Aorta (tissue), 5 donors: ENCODE data around the gene CRKL. TPM values are rescaled to one million over a fixed set of nuclear protein-coding genes. Genes with fewer than 3 reads are reported as not detected.
A peak's percentile ranks its signal among the peaks of the same experiment; 100 is the strongest.
"Not testable (repeated sequence)": the region's sequence is repeated elsewhere in the genome, so short reads cannot be mapped to it uniquely, and the experiment has no call there.

Source experiments
- ATAC-seq: fragments of 200-7000 bp; cut with Tn5 transposase; one replicate; pipeline ENCODE4 v1.9.1; 2022; ENCODE audit warnings: moderate library complexity; ENCODE audit not compliant: low FRiP score
- DNase-seq, 2 donors: peaks; one replicate each; pipeline ENCODE4 v3.0.0-alpha.2; 2020
- H3K27ac ChIP-seq, 2 donors: one replicate each; pipeline ENCODE4 v1.5.1; 2013; ENCODE audit warnings: low read length in 2 of 2, mild to moderate bottlenecking in 2 of 2, moderate library complexity in 2 of 2, control low read depth in 1 of 2, inconsistent platforms in 1 of 2, low read depth in 1 of 2
- H3K27me3 ChIP-seq, 2 donors: one replicate each; pipeline ENCODE4 v1.6.1; 2013; ENCODE audit warnings: control low read depth in 1 of 2, low read length in 1 of 2, mild to moderate bottlenecking in 1 of 2, moderate library complexity in 1 of 2; ENCODE audit not compliant: insufficient read depth in 2 of 2, control insufficient read depth in 1 of 2
- H3K36me3 ChIP-seq, 2 donors: one replicate each; pipeline ENCODE4 v1.6.1; 2013; ENCODE audit warnings: control low read depth in 1 of 2, low read length in 1 of 2, mild to moderate bottlenecking in 1 of 2; ENCODE audit not compliant: insufficient read depth in 2 of 2, control insufficient read depth in 1 of 2
- H3K4me1 ChIP-seq, 2 donors: one replicate each; pipeline ENCODE4 v1.6.1; 2013; ENCODE audit warnings: low read length in 2 of 2, control low read depth in 1 of 2, mild to moderate bottlenecking in 1 of 2, moderate library complexity in 1 of 2; ENCODE audit not compliant: insufficient read depth in 2 of 2, control insufficient read depth in 1 of 2
- H3K4me3 ChIP-seq, 2 donors: one replicate each; pipeline ENCODE4 v1.5.1; 2013; ENCODE audit warnings: low read length in 2 of 2, control low read depth in 1 of 2, mild to moderate bottlenecking in 1 of 2
- H3K9me3 ChIP-seq: one replicate; pipeline ENCODE4 v1.6.1; 2013; ENCODE audit warnings: mild to moderate bottlenecking, low read length; ENCODE audit not compliant: control insufficient read depth
- WGBS, 2 donors: extraction: QIAGEN DNeasy Blood & Tissue Kit; methylation state at CpG; one replicate each; pipeline ENCODE4 v1.1.7; 2013; 5-methylcytosine and 5-hydroxymethylcytosine counted together
- intact Hi-C, 2 donors: fragments of 100-400 bp; cut with DNase I; formaldehyde crosslinking; loops; one replicate each; pipeline versions ENCODE4 v1.14.2 to v1.15.0; 2022
- polyA plus RNA-seq, 2 donors: library from polyadenylated mRNA; stranded (reverse); fragments of 200-250 nt; gene quantifications; one replicate each; pipeline ENCODE4 v1.2.3, GENCODE V29; 2013
- total RNA-seq, 2 donors: library from RNA; stranded (reverse); fragmentation: NEBNext Ultra II Directional; extraction: Animal tissue kit (Norgen Biotek cat#: 25700); gene quantifications; one replicate each; pipeline ENCODE4 v1.2.1, GENCODE V29; 2021
- donor health status: healthy with polysubstance abuse.
- donor health status: Bipolar disorder and iron deficiency.
- donor health status: DM: no; HTN: no; CAD: no.
- donor health status: DM: no; HTN: no; CAD: no.
- donor health status: DM: yes; HTN: yes; CAD: no.

CRKL gene
- total and polyA plus RNA-seq, 4 donors = 9.5 to 45.9 (median 25.3) TPM

- H3K27me3 ChIP-seq = no peaks in the 10 kb centered on the region
- no peak overlapping the region for H3K27ac ChIP-seq
- intact Hi-C loops = loop anchor here in 1 of 2 donors (5.0 kb wide), 1 partner anchor 92 kb away; the partner anchor contains the start of gene LZTR1
- no peaks in the 10 kb centered on the region for H3K9me3 ChIP-seq
- H3K4me1 ChIP-seq = no peaks in the 10 kb centered on the region
- peaks cover 0 to 8% of the 10 kb centered on the region in 2 donors for H3K36me3 ChIP-seq
- DNase-seq = no peak
- WGBS, 2 donors = 86 to 91% methylated on average over 13 of the region's 13 CpGs
- ATAC-seq = no peak
- H3K4me3 ChIP-seq = no peak overlapping the region
These were observed 27.2 kb upstream of the CRKL start for GRCh38 chr22:20889904-20890540.

- 92 to 95% methylated on average over 6 of the region's 6 CpGs for WGBS, 2 donors
These were observed 26.2 kb upstream of the CRKL start for GRCh38 chr22:20890975-20891374.

GRCh38 chr22:20897737-20898136, 19.5 kb upstream of the CRKL start:
- H3K36me3 ChIP-seq, H3K27me3 ChIP-seq, H3K27ac ChIP-seq, H3K4me3 ChIP-seq, ATAC-seq, H3K9me3 ChIP-seq, DNase-seq, H3K4me1 ChIP-seq, intact Hi-C loops: not testable (repeated sequence)
- WGBS, 2 donors = 76 to 93% methylated on average over 7 of the region's 7 CpGs

More at GRCh38 chr22:20890975-20891374, 26.2 kb upstream of the CRKL start:
- H3K9me3 ChIP-seq = no peaks in the 10 kb centered on the region
- ATAC-seq = no peak
- no peak overlapping the region for H3K4me3 ChIP-seq
- H3K27ac ChIP-seq = no peak overlapping the region
- no peak for DNase-seq
- intact Hi-C loops = no loop called here
- peaks cover 0 to 8% of the 10 kb centered on the region in 2 donors for H3K36me3 ChIP-seq
- no peaks in the 10 kb centered on the region for H3K4me1 ChIP-seq
- no peaks in the 10 kb centered on the region for H3K27me3 ChIP-seq

- Histone ChIP-seq H3K9me3 (no peaks in the 10 kb centered on the region), H3K27me3 (no peaks in the 10 kb centered on the region), H3K27ac (no peak overlapping the region), H3K4me3 (no peak overlapping the region), H3K36me3 (no peaks in the 10 kb centered on the region), H3K4me1 (no peaks in the 10 kb centered on the region)
- ATAC-seq (no peak), DNase-seq (peak in 1 of 2 donors; percentile 2)
- 82 to 83% methylated on average over 7 of the region's 7 CpGs for WGBS, 2 donors
- intact Hi-C loops = no loop called here
These were observed 17.3 kb upstream of the CRKL start for GRCh38 chr22:20899827-20900423.

GRCh38 chr22:20901093-20902033, 15.8 kb upstream of the CRKL start:
- ATAC-seq, H3K9me3 ChIP-seq, H3K27ac ChIP-seq, H3K36me3 ChIP-seq, H3K27me3 ChIP-seq, H3K4me3 ChIP-seq, intact Hi-C loops, H3K4me1 ChIP-seq: not testable (repeated sequence)
- WGBS, 2 donors = 88 to 93% methylated on average over 18 of the region's 18 CpGs
- peak in 1 of 2 donors; percentile 37 for DNase-seq

- Histone ChIP-seq H3K27me3 (no peaks in the 10 kb centered on the region), H3K9me3 (no peaks in the 10 kb centered on the region), H3K27ac (no peak overlapping the region), H3K36me3 (no peaks in the 10 kb centered on the region), H3K4me1 (no peaks in the 10 kb centered on the region), H3K4me3 (no peak overlapping the region)
- DNase-seq (no peak), ATAC-seq (no peak)
- WGBS, 2 donors = 97 to 98% methylated on average over 2 of the region's 2 CpGs
- intact Hi-C loops = no loop called here
These were observed 14.1 kb upstream of the CRKL start for GRCh38 chr22:20903093-20903492.

GRCh38 chr22:20904008-20904979, 12.9 kb upstream of the CRKL start:
- H3K27ac ChIP-seq = no peak overlapping the region
- H3K9me3 ChIP-seq = no peaks in the 10 kb centered on the region
- intact Hi-C loops = no loop called here
- 88 to 89% methylated on average over 7 of the region's 7 CpGs for WGBS, 2 donors
- H3K36me3 ChIP-seq = no peaks in the 10 kb centered on the region
- no peaks in the 10 kb centered on the region for H3K4me1 ChIP-seq
- DNase-seq (peak in 1 of 2 donors; percentile 30), ATAC-seq (peak; percentile 41)
- H3K4me3 ChIP-seq = no peak overlapping the region
- H3K27me3 ChIP-seq = no peaks in the 10 kb centered on the region

GRCh38 chr22:20904980-20905355, 12.2 kb upstream of the CRKL start:
- Histone ChIP-seq H3K27me3 (no peaks in the 10 kb centered on the region), H3K4me1 (no peaks in the 10 kb centered on the region), H3K27ac (no peak overlapping the region), H3K36me3 (no peaks in the 10 kb centered on the region), H3K4me3 (no peak overlapping the region), H3K9me3 (no peaks in the 10 kb centered on the region)
- 72 to 73% methylated on average over 3 of the region's 3 CpGs for WGBS, 2 donors
- peak in 1 of 2 donors; percentile 10 for DNase-seq
- no peak for ATAC-seq
- intact Hi-C loops = no loop called here
